HG02884 (cell line): ENCODE results near the gene EGFR.

Experiments
- ATAC-seq: cut with Tn5 transposase; IDR thresholded peaks from one replicate; pipeline ENCODE4 v1.9.1; 2021; ENCODE audit warnings: mild to moderate bottlenecking, moderate library complexity; ENCODE audit not compliant: unreplicated experiment

The EGFR gene

DNA sequence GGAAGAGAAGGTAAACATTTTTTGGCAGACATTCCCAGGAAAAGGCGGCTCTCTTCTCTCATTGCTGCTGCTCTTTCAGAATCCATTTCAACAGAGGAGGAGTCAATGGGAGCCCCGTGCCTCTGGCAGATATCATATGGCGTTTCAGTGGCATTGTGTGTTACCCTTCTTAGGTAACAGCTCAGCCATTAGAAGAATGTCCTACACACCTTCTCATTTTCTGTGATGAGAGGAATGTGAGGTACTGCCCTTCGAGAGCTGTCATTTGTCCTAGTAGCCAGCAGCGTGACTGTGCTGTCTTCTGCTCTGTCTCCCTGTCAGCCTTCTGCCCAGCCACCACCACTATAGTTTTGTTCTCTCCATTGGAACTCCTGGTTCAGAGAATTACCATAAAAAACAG lies 102.4 kb downstream of the EGFR start:
- no peak for ATAC-seq

- no peak for ATAC-seq
Observed at GRCh38 chr7:55122263-55122662, 103.4 kb downstream of the EGFR start.

DNA sequence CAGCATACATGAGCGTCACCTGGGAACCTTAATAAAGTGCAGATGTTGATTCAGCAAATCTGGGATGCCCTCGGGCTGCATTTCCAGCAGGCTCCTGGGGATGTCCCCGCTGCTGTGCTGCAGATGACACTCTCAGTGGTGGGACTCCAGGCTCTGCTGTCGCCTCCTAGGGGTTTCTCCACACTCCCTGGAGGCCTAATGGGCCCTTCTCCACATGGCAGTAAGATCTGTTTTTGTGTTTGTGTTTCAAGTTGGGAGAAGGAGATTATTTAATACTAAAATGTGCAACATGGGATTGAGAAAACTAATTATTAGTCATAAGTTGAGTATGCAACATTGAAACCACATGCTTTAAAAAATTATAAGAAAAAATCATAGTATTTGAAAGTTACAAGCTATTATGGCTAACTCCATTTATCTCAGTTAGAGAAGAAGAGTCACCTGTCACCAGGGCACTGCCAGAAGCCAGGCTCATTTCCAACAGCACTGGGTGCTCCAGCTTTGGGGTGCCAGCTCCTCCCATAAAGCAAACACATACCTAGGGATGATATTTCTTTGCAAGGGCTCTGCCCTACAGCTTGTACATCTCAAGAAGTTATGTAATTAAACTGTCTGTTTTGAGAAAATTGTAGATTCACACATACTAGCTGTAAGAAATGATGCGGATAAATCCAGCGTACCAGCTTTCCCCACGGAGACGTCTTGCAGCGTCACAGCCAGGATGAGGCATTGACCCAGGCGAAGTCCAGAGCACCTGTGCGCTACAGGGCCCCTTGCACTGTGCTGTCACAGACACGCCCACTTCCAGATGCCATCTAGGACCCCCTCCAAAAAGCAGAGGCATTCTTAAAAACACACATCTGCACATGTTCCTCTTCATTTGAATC lies 106.4 kb downstream of the EGFR start:
- no peak for ATAC-seq

- no peak for ATAC-seq
Observed at GRCh38 chr7:55127135-55127551, 108.3 kb downstream of the EGFR start.

GRCh38 chr7:55127622-55128081 lies 108.8 kb downstream of the EGFR start:
- ATAC-seq: no peak

- no peak for ATAC-seq
Observed at GRCh38 chr7:55128693-55129394, 110.0 kb downstream of the EGFR start.

- ATAC-seq: no peak
Observed at GRCh38 chr7:55129541-55130394, 111.0 kb downstream of the EGFR start.

DNA sequence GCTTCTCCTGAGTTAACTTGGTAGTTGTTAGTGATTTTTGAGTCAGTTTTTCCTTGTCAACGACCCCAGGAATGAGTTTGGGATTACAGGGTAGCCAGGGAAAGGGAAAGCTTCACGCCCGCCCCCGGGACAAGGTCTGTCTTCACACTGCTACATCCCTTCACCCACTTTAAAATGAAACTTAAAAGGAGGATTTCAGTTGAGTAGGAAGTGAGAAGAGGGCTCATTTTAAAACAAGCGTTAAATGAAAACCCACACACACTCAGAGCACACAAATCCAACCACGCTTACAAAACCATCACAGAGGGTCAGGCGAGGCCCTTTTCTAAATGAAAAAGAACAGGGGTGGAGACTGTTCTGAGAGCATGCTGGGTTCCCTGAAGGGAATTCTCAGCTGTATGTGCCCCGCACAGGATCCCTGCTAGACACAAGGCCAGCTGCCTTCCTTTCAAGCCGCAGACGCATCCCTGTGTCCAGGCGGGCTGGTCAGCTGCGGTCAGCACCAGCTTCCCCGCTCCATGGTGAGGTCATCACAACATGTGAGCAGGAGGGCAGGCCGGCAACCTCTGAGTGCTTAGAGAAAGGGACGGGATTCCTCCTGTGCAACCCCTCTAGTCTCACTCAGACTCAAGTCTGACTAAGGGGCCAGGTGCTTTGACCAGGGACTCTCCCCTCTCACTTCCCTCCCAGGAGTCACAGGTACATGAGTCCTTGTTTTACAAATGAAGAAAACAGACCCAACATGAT lies 111.8 kb downstream of the EGFR start:
- peak; percentile 64 for ATAC-seq

DNA sequence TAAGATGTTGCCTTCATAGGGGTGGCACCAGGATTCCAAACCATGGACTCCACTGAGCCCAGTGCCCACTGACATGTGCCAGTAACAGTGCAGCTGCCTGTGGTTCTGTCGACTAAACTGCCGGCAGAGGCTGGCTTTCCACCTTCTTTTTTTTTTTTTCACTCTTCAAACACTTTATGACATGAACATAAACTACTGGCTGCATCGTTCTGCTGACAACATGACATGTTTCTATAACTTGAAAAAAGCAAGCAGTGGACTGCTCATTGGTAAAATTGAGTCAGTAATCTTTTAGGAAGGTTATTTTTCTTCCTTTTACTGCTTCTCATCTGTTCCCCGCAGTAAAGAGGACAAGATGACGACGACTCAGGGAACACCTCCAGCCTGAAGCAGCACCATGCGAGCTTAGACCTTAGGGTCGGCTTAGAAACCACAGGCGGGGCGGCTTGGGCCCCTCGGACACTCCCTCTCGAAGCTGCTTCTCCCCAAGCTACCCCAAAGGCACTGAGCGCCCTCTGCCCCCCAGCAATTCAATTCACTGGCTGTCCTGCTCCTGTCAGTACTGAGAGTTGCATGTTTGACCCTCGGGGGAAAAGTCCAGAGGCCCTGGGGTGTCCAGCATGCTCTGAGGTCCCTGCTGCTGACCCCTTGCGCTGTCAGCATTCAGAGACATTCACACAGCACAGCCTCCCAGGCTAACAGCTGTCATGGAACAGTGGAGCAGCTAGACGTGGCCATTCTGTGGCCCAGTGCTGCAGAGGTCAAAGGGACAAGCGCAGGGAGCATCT lies 112.5 kb downstream of the EGFR start:
- no peak for ATAC-seq

- ATAC-seq: no peak
Observed at GRCh38 chr7:55132550-55132889, 113.7 kb downstream of the EGFR start.

DNA sequence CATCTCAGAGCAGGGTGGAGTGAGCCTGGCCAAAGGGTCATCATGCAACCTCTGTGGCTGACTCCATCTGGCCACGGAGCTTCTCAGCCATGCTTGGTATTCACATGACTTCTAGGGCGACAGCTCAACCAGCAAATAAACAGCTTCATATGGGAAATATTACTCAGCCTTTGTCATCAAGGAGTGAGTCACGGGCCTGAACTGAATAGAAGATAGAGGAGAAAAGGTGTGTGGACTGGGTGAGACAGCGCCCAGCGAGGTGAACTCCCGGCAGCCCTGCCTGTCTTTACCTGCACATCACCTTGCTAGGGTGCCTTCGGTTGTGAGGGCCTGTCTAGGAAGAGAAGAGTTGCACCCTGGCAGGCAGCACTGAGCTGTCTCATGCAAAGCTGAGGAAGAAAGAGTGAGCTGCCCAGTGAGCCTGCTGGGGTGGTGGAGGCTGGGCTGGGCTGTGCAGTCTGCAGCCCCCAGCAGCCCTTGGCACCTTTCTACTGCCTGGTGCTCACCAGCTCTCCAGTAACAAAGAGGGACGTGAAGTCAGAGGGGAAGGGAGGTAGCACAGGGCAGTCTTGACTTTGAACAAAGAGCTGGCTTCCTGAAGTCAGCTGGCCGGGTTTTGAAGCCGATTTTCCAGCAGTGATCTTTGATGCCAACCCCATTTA lies 114.2 kb downstream of the EGFR start:
- ATAC-seq: peak; percentile 36

- no peak for ATAC-seq
Observed at GRCh38 chr7:55133630-55134358, 115.0 kb downstream of the EGFR start.

DNA sequence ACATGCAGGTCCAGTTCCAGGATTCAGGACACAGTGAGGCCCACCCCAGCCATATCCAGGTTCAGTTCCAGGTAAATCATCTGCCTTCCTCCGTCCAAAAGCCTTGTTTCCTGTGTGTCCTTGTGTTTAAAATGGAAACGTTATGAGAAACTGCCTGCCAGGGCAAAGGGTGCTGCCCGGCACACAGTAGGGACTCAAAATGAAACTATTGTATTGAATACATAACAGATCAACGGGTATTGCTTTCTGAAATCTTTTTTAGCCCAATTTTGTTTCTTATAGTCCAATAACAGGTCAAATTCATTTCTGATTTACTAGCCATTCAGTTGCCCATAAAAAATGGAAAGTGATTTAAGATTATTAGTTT lies 115.5 kb downstream of the EGFR start:
- ATAC-seq: no peak

DNA sequence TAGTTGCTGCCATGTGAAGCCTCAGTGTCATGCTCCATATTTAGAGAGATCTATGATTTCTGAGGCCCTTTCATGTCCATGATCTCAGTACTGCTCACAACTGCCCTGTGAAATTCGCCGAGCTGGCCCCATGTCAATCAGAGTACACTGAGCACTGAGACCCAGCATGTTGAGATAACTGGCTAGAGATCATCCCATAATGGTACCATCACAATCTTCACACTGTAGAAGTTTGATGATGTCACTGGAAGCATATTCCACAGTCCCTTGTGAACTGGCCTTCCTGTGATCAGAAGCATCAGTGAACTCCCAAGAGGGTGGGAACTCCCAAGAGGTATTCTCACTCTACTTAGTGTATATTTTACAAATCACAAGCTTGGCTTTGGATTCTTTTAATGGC lies 116.0 kb downstream of the EGFR start:
- ATAC-seq: no peak

DNA sequence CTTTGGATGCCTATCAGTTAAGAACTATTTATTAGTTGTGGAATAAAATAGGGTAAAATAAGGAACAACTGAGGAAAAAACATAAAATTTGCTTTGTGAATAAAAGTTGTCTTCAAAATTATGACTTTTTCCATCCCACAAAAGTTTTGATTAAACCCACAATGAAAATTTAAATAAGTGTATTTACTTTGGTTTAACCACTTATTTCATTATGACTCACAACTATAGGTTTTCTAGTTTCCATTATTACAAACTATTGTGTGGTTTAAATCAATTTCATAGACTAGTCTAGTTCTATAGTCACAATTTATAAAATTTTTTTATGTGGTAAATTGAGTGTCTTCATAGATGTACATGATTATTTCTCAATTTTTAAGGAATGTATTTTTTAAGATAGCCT lies 116.6 kb downstream of the EGFR start:
- no peak for ATAC-seq

DNA sequence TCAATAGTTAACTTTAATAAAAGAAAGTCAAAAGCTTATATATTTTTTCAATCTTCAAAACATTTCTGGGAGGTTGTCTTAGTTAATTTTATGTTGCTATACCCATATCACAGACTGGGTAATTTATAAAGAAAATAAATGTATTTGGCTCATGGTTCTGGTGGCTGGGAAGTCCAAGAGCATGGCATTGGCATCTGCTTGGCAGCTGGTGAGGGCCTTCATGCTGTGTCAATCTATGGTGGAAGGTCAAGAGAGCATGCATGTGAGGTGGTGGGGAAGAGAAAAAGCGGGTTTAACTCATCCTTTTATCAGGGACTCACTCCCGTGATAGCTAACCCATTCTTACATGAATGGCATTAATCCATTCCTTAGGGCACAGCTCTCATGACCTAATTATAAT lies 119.8 kb downstream of the EGFR start:
- no peak for ATAC-seq

DNA sequence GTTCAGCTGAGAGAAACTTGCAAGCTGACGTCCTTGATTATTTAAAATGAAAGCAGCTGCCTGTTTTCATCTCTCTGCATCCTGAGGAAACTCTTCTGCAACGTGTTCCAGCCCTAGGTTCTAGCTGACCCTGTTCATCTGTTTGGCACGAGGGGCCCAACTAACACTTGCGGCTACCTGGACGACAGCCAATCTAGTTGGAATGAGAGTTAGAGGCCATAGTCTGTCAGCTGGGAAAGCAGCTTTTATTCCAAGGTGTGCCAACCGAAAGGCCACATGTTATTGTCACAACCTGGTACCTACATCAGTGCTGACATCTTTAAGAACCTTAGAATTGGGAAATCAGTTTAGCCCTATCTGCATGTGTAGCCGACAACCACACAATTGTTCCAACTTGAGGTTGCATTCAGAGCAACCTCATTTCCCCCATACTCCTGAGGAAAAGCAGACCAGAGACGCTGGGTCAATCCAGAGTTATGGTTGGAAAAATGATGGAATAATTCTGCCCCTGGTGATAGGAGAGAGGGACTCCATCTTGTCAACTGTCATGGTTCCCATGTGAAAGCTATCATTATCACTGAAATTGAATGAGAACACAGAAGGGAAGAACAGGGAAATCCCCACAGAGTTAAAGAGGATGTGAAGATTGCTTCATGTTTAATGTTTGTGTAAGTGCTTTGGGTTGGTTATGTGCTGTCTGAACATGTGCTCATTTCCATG lies 121.6 kb downstream of the EGFR start:
- ATAC-seq: peak; percentile 98

- no peak for ATAC-seq
Observed at GRCh38 chr7:55140941-55141278, 122.1 kb downstream of the EGFR start.
